C1 segment of cervical spinal cord (tissue), 14 donors: Measurements from ENCODE around the gene AKAP13.
"Not testable (repeated sequence)": the region's sequence is repeated elsewhere in the genome, so short reads cannot be mapped to it uniquely, and the experiment has no call there.

ENCODE experiments used
- DNase-seq, 14 donors: peaks; one replicate each; lab custom pipeline; 2025; lab: John Stamatoyannopoulos, UW

Gene AKAP13

GRCh38 chr15:85786781-85787114 is 406.3 kb downstream of the AKAP13 start:
- DNase-seq = no peak

- peak in 1 of 14 donors; percentile 40 for DNase-seq
Observed at GRCh38 chr15:85788771-85789495, 408.5 kb downstream of the AKAP13 start.

- DNase-seq = no peak
Observed at GRCh38 chr15:85789496-85789875, 409.1 kb downstream of the AKAP13 start.

GRCh38 chr15:85792102-85792731 is 411.8 kb downstream of the AKAP13 start:
- DNase-seq = no peak

GRCh38 chr15:85792912-85793590 is 412.6 kb downstream of the AKAP13 start:
- no peak for DNase-seq

- DNase-seq = peak in 7 of 14 donors; percentile 23 to 61 (median 55)
Observed at GRCh38 chr15:85793641-85794597, 413.5 kb downstream of the AKAP13 start.

GRCh38 chr15:85794598-85795336 is 414.4 kb downstream of the AKAP13 start, which contains the start of gene KLHL25:
Gene KLHL25, minus strand, starts transcription at chr15:85794925. Its CDS starts 25,115 bp downstream, at chr15:85769810.
- DNase-seq = peak; percentile 73 to 94 (median 90)

- no peak for DNase-seq
Observed at GRCh38 chr15:85795337-85796305, 415.2 kb downstream of the AKAP13 start.

GRCh38 chr15:85796371-85796770 is 416.0 kb downstream of the AKAP13 start:
- not testable (repeated sequence) for DNase-seq
